Forelimb muscle (tissue), 1 donor: Measurements from ENCODE around the gene REC8. TPM values are rescaled to one million over a fixed set of nuclear protein-coding genes. Genes with fewer than 3 reads are reported as not detected.

ENCODE experiments used
- DNase-seq: peaks from one replicate; pipeline ENCODE4 v3.0.0-alpha.2; 2013; ENCODE audit warnings: low read depth
- polyA plus RNA-seq: library from polyadenylated mRNA; unstranded; fragments of 120-200 nt; gene quantifications from one replicate; pipeline ENCODE4 v1.2.1, GENCODE V29; 2013; ENCODE audit not compliant: insufficient read length

The REC8 gene
- polyA plus RNA-seq, 1 donor = 8.2 TPM

- no peak for DNase-seq
Observed at GRCh38 chr14:24159777-24160498, 11.9 kb upstream of the REC8 start.

- DNase-seq = no peak
Observed at GRCh38 chr14:24160499-24160849, 11.4 kb upstream of the REC8 start.

GRCh38 chr14:24160850-24161804 lies 10.8 kb upstream of the REC8 start, which contains the start of gene IRF9:
IRF9 (plus strand) TSS chr14:24161265; CDS start chr14:24162145, 880 bp downstream.
- DNase-seq = peak; percentile 91

GRCh38 chr14:24162093-24162492 lies 9.8 kb upstream of the REC8 start:
- DNase-seq = no peak

- DNase-seq = no peak
Observed at GRCh38 chr14:24164518-24164991, 7.3 kb upstream of the REC8 start.

- no peak for DNase-seq
Observed at GRCh38 chr14:24165785-24166184, 6.1 kb upstream of the REC8 start.

GRCh38 chr14:24167469-24168114 lies 4.3 kb upstream of the REC8 start:
- no peak for DNase-seq

GRCh38 chr14:24172261-24172860 lies 481 bp downstream of the REC8 start:
- DNase-seq = no peak

GRCh38 chr14:24172871-24173281 lies 996 bp downstream of the REC8 start:
- no peak for DNase-seq

- DNase-seq = no peak
Observed at GRCh38 chr14:24176599-24176998, 4.7 kb downstream of the REC8 start.

- no peak for DNase-seq
Observed at GRCh38 chr14:24177041-24177825, 5.4 kb downstream of the REC8 start.

- no peak for DNase-seq
Observed at GRCh38 chr14:24177891-24178290, 6.0 kb downstream of the REC8 start.

GRCh38 chr14:24178399-24179178 lies 6.7 kb downstream of the REC8 start:
- no peak for DNase-seq

- DNase-seq = no peak
Observed at GRCh38 chr14:24179294-24179960, 7.5 kb downstream of the REC8 start.

- no peak for DNase-seq
Observed at GRCh38 chr14:24179961-24180796, 8.3 kb downstream of the REC8 start.

- no peak for DNase-seq
Observed at GRCh38 chr14:24181371-24182077, 9.6 kb downstream of the REC8 start.

GRCh38 chr14:24182110-24182882 lies 10.4 kb downstream of the REC8 start:
- no peak for DNase-seq
